ENCODE measurements around the gene PRDM2.

DNA sequence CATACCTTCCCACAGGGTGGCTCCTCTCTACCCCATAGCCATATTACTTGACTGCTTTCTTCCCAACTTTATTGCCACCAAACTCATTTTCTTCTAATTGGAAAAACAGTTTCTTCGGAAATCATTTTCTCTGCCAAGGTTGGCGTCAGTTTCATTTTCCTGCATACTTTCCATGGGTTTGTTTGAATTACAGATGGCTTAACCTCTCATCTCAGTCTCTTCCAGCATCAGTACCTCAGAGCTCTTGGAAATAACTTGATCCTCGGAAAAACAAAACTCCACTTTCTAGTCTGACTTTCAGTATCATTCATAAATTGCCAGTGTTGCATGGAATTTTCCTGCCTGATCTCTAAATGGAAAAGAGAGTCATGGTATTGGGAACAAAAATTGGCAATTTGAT lies 20.3 kb upstream of the PRDM2 start:
- no peak for TF ChIP-seq CTCF (IDR thresholded peaks at IDR 0.05 in 8 of 11, conservative IDR thresholded peaks at IDR 0.05 in 3 of 11)
- TF ChIP-seq POLR2A (IDR thresholded peaks at IDR 0.05), result no peak
- TF ChIP-seq POLR2AphosphoS5 (IDR thresholded peaks at IDR 0.05), result no peak

Data from spleen (tissue), 7 donors.